Activated CD4-positive, alpha-beta T cell treated with anti-CD3 and anti-CD28 coated beads, Interleukin-10, Interleukin-2, amounts not matched to agents 100 ng/mL and 50 ng/mL, durations not matched to agents 16 hours and 8 hours (primary cell): Measurements from ENCODE around the gene FYN.

Experiments
- DNase-seq: peaks from one replicate; pipeline ENCODE4 v3.0.0-alpha.2; 2020

The FYN gene

GRCh38 chr6:111880181-111880888 is 7.1 kb upstream of the FYN start:
- DNase-seq, result no peak

GRCh38 chr6:111875741-111876140 is 2.5 kb upstream of the FYN start:
- DNase-seq, result no peak

- peak; percentile 69 for DNase-seq
Observed at GRCh38 chr6:111874025-111874415, 768 bp upstream of the FYN start.

GRCh38 chr6:111872401-111873177 is 663 bp downstream of the FYN start:
- peak; percentile 56 for DNase-seq

GRCh38 chr6:111871725-111872400 is 1.4 kb downstream of the FYN start:
- DNase-seq, result no peak

- DNase-seq, result peak; percentile 80
Observed at GRCh38 chr6:111871207-111871606, 2.0 kb downstream of the FYN start.

- no peak for DNase-seq
Observed at GRCh38 chr6:111870742-111871064, 2.5 kb downstream of the FYN start.

- DNase-seq, result peak; percentile 57
Observed at GRCh38 chr6:111870051-111870741, 3.1 kb downstream of the FYN start.

GRCh38 chr6:111866857-111867256 is 6.4 kb downstream of the FYN start:
- no peak for DNase-seq

- no peak for DNase-seq
Observed at GRCh38 chr6:111865909-111866546, 7.2 kb downstream of the FYN start.

- DNase-seq, result no peak
Observed at GRCh38 chr6:111865049-111865585, 8.1 kb downstream of the FYN start.

GRCh38 chr6:111864138-111865048 is 8.9 kb downstream of the FYN start:
- no peak for DNase-seq

GRCh38 chr6:111862741-111863140 is 10.5 kb downstream of the FYN start:
- no peak for DNase-seq

GRCh38 chr6:111862314-111862713 is 10.9 kb downstream of the FYN start:
- no peak for DNase-seq

- DNase-seq, result no peak
Observed at GRCh38 chr6:111861431-111861885, 11.8 kb downstream of the FYN start.

- DNase-seq, result no peak
Observed at GRCh38 chr6:111858347-111858746, 14.9 kb downstream of the FYN start.

- DNase-seq, result no peak
Observed at GRCh38 chr6:111857674-111858337, 15.4 kb downstream of the FYN start.

- DNase-seq, result no peak
Observed at GRCh38 chr6:111855753-111856152, 17.5 kb downstream of the FYN start.

GRCh38 chr6:111854683-111855082 is 18.6 kb downstream of the FYN start:
- DNase-seq, result no peak

GRCh38 chr6:111852725-111853124 is 20.5 kb downstream of the FYN start:
- no peak for DNase-seq
